ENCODE measurements around the gene KIAA1755.
A peak's percentile ranks its signal among the peaks of the same experiment; 100 is the strongest.
"Not testable (repeated sequence)": the region's sequence is repeated elsewhere in the genome, so short reads cannot be mapped to it uniquely, and the experiment has no call there.

Gene KIAA1755

DNA sequence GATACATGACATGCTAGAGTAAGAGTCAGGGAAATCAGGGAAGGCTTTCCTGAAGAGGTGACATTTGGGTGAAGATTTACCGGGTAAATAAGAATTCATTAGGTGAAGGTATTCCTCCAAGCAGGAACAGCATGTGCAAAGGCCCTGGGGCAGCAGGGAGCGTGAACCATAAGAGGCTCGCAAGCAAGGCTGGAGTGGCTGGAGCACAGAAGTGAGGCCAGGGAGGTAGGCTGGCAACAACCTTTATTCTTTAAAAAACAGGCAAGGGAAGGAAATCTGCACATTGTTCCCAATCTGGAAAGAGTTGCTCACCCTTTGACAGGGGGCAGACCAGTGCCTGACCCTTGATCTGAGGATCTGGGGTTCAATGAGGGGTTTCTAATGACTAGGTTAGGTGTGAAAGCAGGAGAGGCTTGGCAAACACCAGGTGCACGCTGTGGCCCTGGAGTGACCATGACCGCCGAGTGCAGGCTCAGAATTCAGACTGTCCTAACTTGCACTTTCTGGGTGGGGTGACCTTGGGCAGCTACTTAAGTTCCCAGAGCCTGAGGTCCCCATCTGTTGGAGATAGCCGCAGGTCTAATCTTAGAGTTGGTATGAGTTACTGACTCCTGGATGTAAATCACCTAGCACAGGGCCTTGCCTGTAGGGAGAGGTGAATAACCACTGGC lies 1.9 kb downstream of the KIAA1755 start:
- Histone ChIP-seq H3K4me1 (peaks cover 0 to 73% (median 25%) of the 10 kb centered on the region in 4 donors), H3K36me3 (no peaks in the 10 kb centered on the region), H3K27ac (peak overlapping the region; percentile 92 to 95), H3K27me3 (no peaks in the 10 kb centered on the region), H3K4me3 (no peak overlapping the region), H3K9me3 (no peaks in the 10 kb centered on the region)
- TF ChIP-seq, protein P1, sequence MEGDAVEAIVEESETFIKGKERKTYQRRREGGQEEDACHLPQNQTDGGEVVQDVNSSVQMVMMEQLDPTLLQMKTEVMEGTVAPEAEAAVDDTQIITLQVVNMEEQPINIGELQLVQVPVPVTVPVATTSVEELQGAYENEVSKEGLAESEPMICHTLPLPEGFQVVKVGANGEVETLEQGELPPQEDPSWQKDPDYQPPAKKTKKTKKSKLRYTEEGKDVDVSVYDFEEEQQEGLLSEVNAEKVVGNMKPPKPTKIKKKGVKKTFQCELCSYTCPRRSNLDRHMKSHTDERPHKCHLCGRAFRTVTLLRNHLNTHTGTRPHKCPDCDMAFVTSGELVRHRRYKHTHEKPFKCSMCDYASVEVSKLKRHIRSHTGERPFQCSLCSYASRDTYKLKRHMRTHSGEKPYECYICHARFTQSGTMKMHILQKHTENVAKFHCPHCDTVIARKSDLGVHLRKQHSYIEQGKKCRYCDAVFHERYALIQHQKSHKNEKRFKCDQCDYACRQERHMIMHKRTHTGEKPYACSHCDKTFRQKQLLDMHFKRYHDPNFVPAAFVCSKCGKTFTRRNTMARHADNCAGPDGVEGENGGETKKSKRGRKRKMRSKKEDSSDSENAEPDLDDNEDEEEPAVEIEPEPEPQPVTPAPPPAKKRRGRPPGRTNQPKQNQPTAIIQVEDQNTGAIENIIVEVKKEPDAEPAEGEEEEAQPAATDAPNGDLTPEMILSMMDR (IDR thresholded peaks at IDR 0.05): no peak
- intact Hi-C loops (cut with DNase I; ENCODE audit: low total_unique reads): no loop called here
- peak in 1 of 2 donors; percentile 56 for DNase-seq

DNA sequence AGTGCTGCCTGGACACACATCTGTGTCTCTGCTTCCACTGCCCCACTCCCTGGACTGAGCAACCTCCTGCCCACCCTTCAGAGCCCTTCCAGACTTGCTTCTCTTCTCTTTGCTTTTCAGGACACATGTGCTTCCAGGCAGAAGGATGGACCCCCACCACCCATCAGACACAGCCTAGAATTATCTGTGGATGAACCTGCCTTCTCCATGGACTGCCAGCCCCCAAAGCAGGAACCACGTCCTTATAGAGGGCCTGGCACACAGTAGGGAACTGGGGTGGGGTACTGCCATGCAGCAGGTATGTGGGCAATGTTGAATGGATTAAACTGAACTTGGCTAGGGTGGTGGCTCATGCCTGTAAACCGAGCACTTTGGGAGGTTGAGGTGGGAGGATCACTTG lies 3.6 kb downstream of the KIAA1755 start:
- H3K36me3 ChIP-seq: no peaks in the 10 kb centered on the region
- TF ChIP-seq, protein P1 (IDR thresholded peaks at IDR 0.05): no peak
- H3K4me3 ChIP-seq: no peak overlapping the region
- H3K4me1 ChIP-seq: peaks cover 0 to 90% (median 34%) of the 10 kb centered on the region in 4 donors
- no peaks in the 10 kb centered on the region for H3K27me3 ChIP-seq
- no peaks in the 10 kb centered on the region for H3K9me3 ChIP-seq
- intact Hi-C loops (cut with DNase I; ENCODE audit: low total_unique reads): no loop called here
- peak in 1 of 2 donors; percentile 29 for DNase-seq
- peak overlapping the region; percentile 92 to 95 for H3K27ac ChIP-seq

DNA sequence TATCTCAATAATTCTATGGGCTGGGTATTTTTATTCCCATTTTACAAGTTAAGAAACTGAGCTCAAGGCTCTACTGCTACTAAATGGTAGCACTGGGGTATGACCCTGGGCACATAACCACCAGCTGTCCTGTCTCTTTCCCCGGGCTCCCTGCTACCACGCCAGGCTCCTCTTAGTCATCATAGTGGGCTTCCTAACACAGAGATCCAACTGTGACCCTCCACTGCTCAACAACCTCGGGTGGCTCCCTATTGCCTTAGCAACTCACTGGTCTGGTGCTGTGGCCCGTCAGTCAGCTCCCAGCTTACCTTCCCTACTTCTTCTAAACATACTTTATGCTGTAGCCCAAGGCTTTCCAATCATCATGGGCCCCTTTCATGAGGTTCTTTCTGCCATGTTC lies 4.5 kb downstream of the KIAA1755 start:
- H3K27me3 ChIP-seq: no peaks in the 10 kb centered on the region
- H3K4me3 ChIP-seq: no peak overlapping the region
- H3K9me3 ChIP-seq: no peaks in the 10 kb centered on the region
- intact Hi-C loops (cut with DNase I; ENCODE audit: low total_unique reads): no loop called here
- H3K27ac ChIP-seq: peak overlapping the region; percentile 92 to 95
- H3K36me3 ChIP-seq: no peaks in the 10 kb centered on the region
- DNase-seq: peak in 1 of 2 donors; percentile 34
- TF ChIP-seq, protein P1 (IDR thresholded peaks at IDR 0.05): no peak
- peaks cover 0 to 96% (median 36%) of the 10 kb centered on the region in 4 donors for H3K4me1 ChIP-seq

DNA sequence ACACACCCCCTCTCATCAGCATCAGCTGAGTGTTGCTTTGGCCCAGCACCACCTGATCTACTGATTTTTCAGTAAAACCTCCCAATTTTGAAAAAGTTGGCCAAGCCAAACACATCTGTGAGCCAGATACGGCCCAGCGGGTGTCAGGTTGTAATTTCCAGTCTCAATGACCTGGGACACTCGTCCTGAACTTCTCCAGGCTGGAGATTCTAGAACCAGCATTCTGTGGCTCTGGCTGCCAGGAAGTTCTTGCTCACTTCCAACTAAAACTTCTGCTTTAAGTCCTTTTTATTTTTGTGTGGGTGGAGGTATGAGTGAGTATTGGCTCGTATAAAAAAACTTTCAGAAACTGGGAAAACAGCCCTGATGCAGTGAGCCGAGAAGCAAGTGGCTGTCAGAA lies 5.1 kb downstream of the KIAA1755 start:
- Histone ChIP-seq H3K4me1 (peaks cover 0 to 92% (median 31%) of the 10 kb centered on the region in 4 donors), H3K27ac (peak overlapping the region; percentile 92 to 95), H3K27me3 (no peaks in the 10 kb centered on the region), H3K9me3 (no peaks in the 10 kb centered on the region), H3K4me3 (no peak overlapping the region), H3K36me3 (no peaks in the 10 kb centered on the region)
- intact Hi-C loops (cut with DNase I; ENCODE audit: low total_unique reads): no loop called here
- TF ChIP-seq, protein P1 (IDR thresholded peaks at IDR 0.05): no peak
- peak in 1 of 2 donors; percentile 75 for DNase-seq

DNA sequence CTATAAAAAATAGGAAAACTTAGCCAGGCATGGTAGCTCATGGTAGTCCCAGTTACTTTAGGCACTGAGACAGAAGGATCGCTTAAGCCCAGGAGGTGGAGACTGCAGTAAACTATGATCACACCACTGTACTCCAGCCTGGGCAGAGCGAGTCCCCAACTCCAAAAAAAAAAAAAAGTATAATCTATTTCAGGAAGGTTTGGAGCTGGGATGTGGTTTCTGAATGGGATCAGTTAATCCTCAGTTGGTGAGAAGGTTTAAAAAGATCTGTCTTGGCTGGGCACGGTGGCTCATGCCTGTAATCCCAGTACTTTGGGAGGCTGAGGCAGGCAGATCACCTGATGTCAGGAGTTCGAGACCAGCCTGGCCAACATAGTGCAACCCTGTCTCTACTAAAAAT lies 5.9 kb downstream of the KIAA1755 start:
- H3K27me3 ChIP-seq; H3K36me3 ChIP-seq; intact Hi-C loops (cut with DNase I; ENCODE audit: low total_unique reads); H3K4me3 ChIP-seq; H3K9me3 ChIP-seq: not testable (repeated sequence)
- Histone ChIP-seq H3K27ac (peak overlapping the region; percentile 92 to 95), H3K4me1 (peaks cover 0 to 84% (median 25%) of the 10 kb centered on the region in 4 donors)
- DNase-seq: peak in 1 of 2 donors; percentile 37

DNA sequence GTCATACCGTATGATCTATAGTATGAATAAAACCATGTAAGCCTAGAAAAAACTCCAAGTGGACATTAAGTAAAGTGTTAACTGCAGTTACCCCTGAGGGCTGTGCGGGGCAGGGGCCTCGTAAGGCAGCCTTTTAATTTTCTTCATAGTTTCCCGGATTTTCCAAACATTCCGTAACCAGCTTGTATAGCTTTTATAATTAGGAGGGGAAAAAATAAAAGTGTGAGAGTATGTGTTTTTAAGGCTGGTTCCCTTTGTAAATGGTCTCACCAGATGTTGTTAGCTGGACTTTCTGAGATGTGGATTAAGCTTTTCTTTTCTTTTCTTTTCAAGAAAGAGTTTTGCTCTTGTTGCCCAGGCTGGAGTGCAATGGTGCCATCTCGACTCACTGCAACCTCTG lies 7.0 kb downstream of the KIAA1755 start:
- TF ChIP-seq, protein P1 (IDR thresholded peaks at IDR 0.05): no peak
- no peaks in the 10 kb centered on the region for H3K9me3 ChIP-seq
- no peaks in the 10 kb centered on the region for H3K27me3 ChIP-seq
- DNase-seq: peak in 1 of 2 donors; percentile 10
- H3K36me3 ChIP-seq: no peaks in the 10 kb centered on the region
- intact Hi-C loops (cut with DNase I; ENCODE audit: low total_unique reads): no loop called here
- H3K4me3 ChIP-seq: no peak overlapping the region
- H3K27ac ChIP-seq: peak overlapping the region; percentile 79 to 95
- H3K4me1 ChIP-seq: peaks cover 0 to 74% (median 24%) of the 10 kb centered on the region in 4 donors

All from tibial artery (tissue), 4 donors.